Thoracic aorta (tissue), 2 donors: Measurements from ENCODE around the gene CIB2. TPM values are rescaled to one million over a fixed set of nuclear protein-coding genes. Genes with fewer than 3 reads are reported as not detected.

Experiments used
- ATAC-seq: fragments of 150-250 bp; one replicate; pipeline ENCODE4 v1.8.0; 2017; ENCODE audit warnings: low read depth; ENCODE audit not compliant: insufficient number of reproducible peaks, low FRiP score
- DNase-seq: peaks from one replicate; pipeline ENCODE4 v3.0.0-alpha.2; 2020; ENCODE audit warnings: low spot score
- H3K27ac ChIP-seq, 2 donors: fragments of 200-600 bp; sonication (generic); 1 replicate in 1 of 2; 2 replicates in 1 of 2; pipeline ENCODE4 v1.5.1; 2016; ENCODE audit warnings: mild to moderate bottlenecking in 2 of 2, moderate library complexity in 2 of 2
- H3K27me3 ChIP-seq: fragments of 200-600 bp; sonication (generic); replicated peaks from 2 replicates; pipeline ENCODE4 v1.6.0; 2016; ENCODE audit warnings: mild to moderate bottlenecking; ENCODE audit not compliant: insufficient read depth
- H3K36me3 ChIP-seq: fragments of 200-600 bp; sonication (generic); one replicate; pipeline ENCODE4 v1.5.1; 2016
- H3K4me1 ChIP-seq, 2 donors: fragments of 200-600 bp; sonication (generic); 1 replicate in 1 of 2; 2 replicates in 1 of 2; pipeline versions ENCODE4 v1.5.1 to v1.6.0; 2016; ENCODE audit warnings: low read depth in 2 of 2, mild to moderate bottlenecking in 1 of 2; ENCODE audit not compliant: control insufficient read depth in 1 of 2
- H3K4me3 ChIP-seq: fragments of 200-600 bp; sonication (generic); 2 replicates; pipeline ENCODE4 v1.5.1; 2016; ENCODE audit warnings: mild to moderate bottlenecking
- H3K9me3 ChIP-seq: fragments of 200-600 bp; sonication (generic); 2 replicates; pipeline ENCODE4 v1.5.1; 2016
- total RNA-seq, 2 donors: library from RNA; depleted of rRNA; stranded (reverse); fragments of >200 nt; gene quantifications; one replicate each; pipeline versions ENCODE4 v1.1.0 to v1.2.3, GENCODE V29; 2016
- TF ChIP-seq, protein P1 (sequence below): fragments of 200-600 bp; sonication (generic); IDR thresholded peaks from one replicate; pipeline ENCODE4 v1.5.1; 2019; ENCODE audit warnings: antibody characterized with exemption

CIB2 gene
- total RNA-seq, 2 donors from 2014 or later, result 1.2 to 7.9 TPM

DNA sequence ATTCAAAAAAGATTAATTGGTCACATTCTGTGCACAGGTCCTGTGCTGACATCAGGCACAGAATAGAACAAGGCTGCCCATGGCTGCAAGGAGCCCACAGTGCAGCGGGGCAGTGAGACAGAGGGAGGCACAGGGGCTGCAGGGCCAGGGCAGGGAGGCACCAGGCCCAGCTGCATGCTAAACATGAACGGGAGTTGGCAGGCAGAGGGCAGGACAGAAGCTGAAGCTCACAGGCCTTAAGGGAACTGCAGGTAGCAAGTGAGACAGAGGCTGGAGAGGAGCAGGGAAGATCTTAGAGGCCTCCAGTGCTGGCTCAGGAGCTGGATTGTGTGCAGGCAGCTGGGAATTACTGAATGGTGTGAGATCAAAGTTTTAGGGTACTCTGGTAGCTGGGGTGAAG lies 44.1 kb upstream of the CIB2 start:
- Histone ChIP-seq H3K9me3 (no peaks in the 10 kb centered on the region), H3K27me3 (no peaks in the 10 kb centered on the region), H3K36me3 (peaks cover 23% of the 10 kb centered on the region), H3K4me3 (no peak overlapping the region), H3K27ac (no peak overlapping the region), H3K4me1 (no peaks in the 10 kb centered on the region)
- no peak for ATAC-seq
- no peak for DNase-seq
- TF ChIP-seq, protein P1, sequence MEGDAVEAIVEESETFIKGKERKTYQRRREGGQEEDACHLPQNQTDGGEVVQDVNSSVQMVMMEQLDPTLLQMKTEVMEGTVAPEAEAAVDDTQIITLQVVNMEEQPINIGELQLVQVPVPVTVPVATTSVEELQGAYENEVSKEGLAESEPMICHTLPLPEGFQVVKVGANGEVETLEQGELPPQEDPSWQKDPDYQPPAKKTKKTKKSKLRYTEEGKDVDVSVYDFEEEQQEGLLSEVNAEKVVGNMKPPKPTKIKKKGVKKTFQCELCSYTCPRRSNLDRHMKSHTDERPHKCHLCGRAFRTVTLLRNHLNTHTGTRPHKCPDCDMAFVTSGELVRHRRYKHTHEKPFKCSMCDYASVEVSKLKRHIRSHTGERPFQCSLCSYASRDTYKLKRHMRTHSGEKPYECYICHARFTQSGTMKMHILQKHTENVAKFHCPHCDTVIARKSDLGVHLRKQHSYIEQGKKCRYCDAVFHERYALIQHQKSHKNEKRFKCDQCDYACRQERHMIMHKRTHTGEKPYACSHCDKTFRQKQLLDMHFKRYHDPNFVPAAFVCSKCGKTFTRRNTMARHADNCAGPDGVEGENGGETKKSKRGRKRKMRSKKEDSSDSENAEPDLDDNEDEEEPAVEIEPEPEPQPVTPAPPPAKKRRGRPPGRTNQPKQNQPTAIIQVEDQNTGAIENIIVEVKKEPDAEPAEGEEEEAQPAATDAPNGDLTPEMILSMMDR, result no peak

- no peaks in the 10 kb centered on the region for H3K4me1 ChIP-seq
- no peak overlapping the region for H3K4me3 ChIP-seq
- H3K27ac ChIP-seq, result no peak overlapping the region
- TF ChIP-seq, protein P1, result no peak
- H3K27me3 ChIP-seq, result no peaks in the 10 kb centered on the region
- peaks cover 28% of the 10 kb centered on the region for H3K36me3 ChIP-seq
- DNase-seq, result no peak
- no peak for ATAC-seq
- H3K9me3 ChIP-seq, result no peaks in the 10 kb centered on the region
These were observed 43.2 kb upstream of the CIB2 start for GRCh38 chr15:78174401-78174800.

GRCh38 chr15:78171864-78172472 lies 40.7 kb upstream of the CIB2 start:
- TF ChIP-seq, protein P1, result no peak
- DNase-seq, result no peak
- no peaks in the 10 kb centered on the region for H3K27me3 ChIP-seq
- H3K36me3 ChIP-seq, result peaks cover 50% of the 10 kb centered on the region
- ATAC-seq, result no peak
- no peak overlapping the region for H3K4me3 ChIP-seq
- H3K4me1 ChIP-seq, result no peaks in the 10 kb centered on the region
- no peak overlapping the region for H3K27ac ChIP-seq
- no peaks in the 10 kb centered on the region for H3K9me3 ChIP-seq

DNA sequence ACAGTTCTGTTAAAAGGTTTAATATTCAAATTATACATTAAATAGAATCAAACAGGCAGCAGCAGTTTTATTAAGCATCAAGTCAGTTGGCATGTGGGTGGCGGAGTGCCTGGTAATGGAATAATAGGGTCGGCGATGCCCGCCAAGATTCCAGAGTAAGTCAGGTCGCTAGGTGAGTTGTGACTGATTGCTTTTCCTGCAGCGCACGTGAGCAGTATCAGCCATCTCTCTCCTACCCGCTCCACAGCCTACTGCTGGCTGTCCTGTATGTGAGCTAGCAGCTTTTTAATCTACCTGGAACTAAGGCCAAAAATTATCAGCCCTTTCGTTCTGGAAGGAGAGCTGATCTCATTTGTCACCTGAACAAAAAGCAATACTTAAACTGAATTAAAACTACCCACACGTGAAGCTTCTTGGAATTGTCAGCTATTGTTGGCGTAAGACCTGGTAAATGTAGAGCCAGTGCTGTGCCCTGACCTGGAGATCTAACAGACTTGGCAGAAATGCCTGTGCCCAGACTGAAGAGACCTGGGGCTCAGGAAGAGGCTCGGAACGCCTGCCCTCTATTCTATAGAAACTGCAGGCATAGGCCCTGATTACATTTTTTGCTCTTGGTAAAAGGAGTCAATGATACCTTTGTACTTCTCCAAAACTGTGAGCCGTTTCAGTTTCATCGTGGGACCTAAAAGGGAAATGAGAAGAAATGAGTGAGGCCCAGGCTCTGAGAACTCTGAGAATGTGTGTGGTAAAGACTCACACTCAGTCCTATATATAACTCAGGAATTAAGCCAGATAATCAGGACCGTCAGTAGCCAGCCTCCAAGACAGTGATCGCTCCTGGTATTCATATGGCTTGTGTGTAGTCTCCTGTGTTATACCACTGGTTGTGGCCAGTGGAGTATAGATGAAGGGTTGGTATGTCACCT lies 39.9 kb upstream of the CIB2 start:
- no peak for ATAC-seq
- TF ChIP-seq, protein P1, result no peak
- no peak overlapping the region for H3K4me3 ChIP-seq
- no peaks in the 10 kb centered on the region for H3K4me1 ChIP-seq
- no peaks in the 10 kb centered on the region for H3K27me3 ChIP-seq
- no peaks in the 10 kb centered on the region for H3K9me3 ChIP-seq
- no peak overlapping the region for H3K27ac ChIP-seq
- H3K36me3 ChIP-seq, result peaks cover 58% of the 10 kb centered on the region
- DNase-seq, result no peak

DNA sequence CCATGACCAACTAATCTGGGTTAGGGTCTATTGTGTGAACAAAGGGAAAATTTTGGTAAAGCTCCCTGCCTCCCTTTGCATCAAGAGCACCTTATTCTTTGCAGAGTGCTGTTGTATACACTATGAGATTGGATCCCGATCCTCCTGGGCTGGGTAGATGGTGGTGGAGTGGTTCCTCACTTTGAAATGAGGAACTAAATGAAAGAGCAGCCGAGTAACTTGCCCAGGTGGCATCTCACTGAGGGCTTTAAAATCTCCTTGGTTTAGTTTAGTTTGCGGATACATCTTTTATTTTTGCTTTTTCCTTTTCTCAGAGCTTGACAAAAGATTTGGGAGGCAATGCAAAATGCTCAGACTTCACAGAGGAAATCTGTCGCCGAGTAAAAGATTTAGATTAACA lies 37.4 kb upstream of the CIB2 start:
- no peak overlapping the region for H3K4me3 ChIP-seq
- no peaks in the 10 kb centered on the region for H3K9me3 ChIP-seq
- H3K36me3 ChIP-seq, result peaks cover 70% of the 10 kb centered on the region
- DNase-seq, result no peak
- no peak overlapping the region for H3K27ac ChIP-seq
- TF ChIP-seq, protein P1, result no peak
- no peaks in the 10 kb centered on the region for H3K27me3 ChIP-seq
- no peaks in the 10 kb centered on the region for H3K4me1 ChIP-seq
- ATAC-seq, result no peak
